GM12878 (cell line): ENCODE measurements around the gene GJA4.

Experiments used
- MAX ChIP-seq: IDR thresholded peaks from 2 replicates; pipeline ENCODE4 v1.6.1; 2012; ENCODE audit warnings: low read depth, low read length, improper control_type of control experiment
- RAD21 ChIP-seq: IDR thresholded peaks from 2 replicates; pipeline ENCODE4 v1.6.1; 2011; ENCODE audit warnings: mild to moderate bottlenecking, low read depth, low read length, moderate library complexity; ENCODE audit not compliant: insufficient read depth
- ZNF24 ChIP-seq: fragments of 450-650 bp; IDR thresholded peaks from 2 replicates; pipeline ENCODE4 v1.6.1; 2017; ENCODE audit warnings: antibody characterized with exemption, mild to moderate bottlenecking

- TF ChIP-seq MAX (no peak), ZNF24 (no peak), RAD21 (no peak)
Observed at GRCh38 chr1:34753163-34753562, 39.6 kb upstream of the GJA4 start.
